ENCODE results near the gene CEP63.

The CEP63 gene

GRCh38 chr3:134603480-134603879 is 117.6 kb downstream of the CEP63 start:
- TF ChIP-seq CTCF (conservative IDR thresholded peaks at IDR 0.05) (no peak), ZFX (IDR thresholded peaks at IDR 0.05) (no peak)
- no peak overlapping the region for H3K27ac ChIP-seq

- TF ChIP-seq ZFX (IDR thresholded peaks at IDR 0.05) (no peak), CTCF (conservative IDR thresholded peaks at IDR 0.05) (no peak)
- H3K27ac ChIP-seq = no peak overlapping the region
Observed at GRCh38 chr3:134603956-134604355, 118.1 kb downstream of the CEP63 start.

GRCh38 chr3:134605556-134605955 is 119.7 kb downstream of the CEP63 start:
- H3K27ac ChIP-seq = no peak overlapping the region
- TF ChIP-seq ZFX (IDR thresholded peaks at IDR 0.05) = no peak
- no peak for TF ChIP-seq CTCF (conservative IDR thresholded peaks at IDR 0.05)

- TF ChIP-seq ZFX (IDR thresholded peaks at IDR 0.05) = no peak
- TF ChIP-seq CTCF (conservative IDR thresholded peaks at IDR 0.05) = no peak
- H3K27ac ChIP-seq = no peak overlapping the region
Observed at GRCh38 chr3:134606033-134607025, 120.5 kb downstream of the CEP63 start.

- TF ChIP-seq ZFX (IDR thresholded peaks at IDR 0.05) (no peak), CTCF (conservative IDR thresholded peaks at IDR 0.05) (no peak)
- no peak overlapping the region for H3K27ac ChIP-seq
Observed at GRCh38 chr3:134607054-134608022, 121.5 kb downstream of the CEP63 start.

- TF ChIP-seq CTCF (conservative IDR thresholded peaks at IDR 0.05) (no peak), ZFX (IDR thresholded peaks at IDR 0.05) (no peak)
- H3K27ac ChIP-seq = no peak overlapping the region
Observed at GRCh38 chr3:134608023-134608770, 122.3 kb downstream of the CEP63 start.

Measured in C4-2B (cell line).